ENCODE data around the gene NDRG3. TPM values are rescaled to one million over a fixed set of nuclear protein-coding genes. Genes with fewer than 3 reads are reported as not detected.
"Not testable (repeated sequence)": the region's sequence is repeated elsewhere in the genome, so short reads cannot be mapped to it uniquely, and the experiment has no call there.

Gene NDRG3
- total RNA-seq, 3 donors from 2014 or later: 18.7 to 24.7 (median 22.9) TPM

DNA sequence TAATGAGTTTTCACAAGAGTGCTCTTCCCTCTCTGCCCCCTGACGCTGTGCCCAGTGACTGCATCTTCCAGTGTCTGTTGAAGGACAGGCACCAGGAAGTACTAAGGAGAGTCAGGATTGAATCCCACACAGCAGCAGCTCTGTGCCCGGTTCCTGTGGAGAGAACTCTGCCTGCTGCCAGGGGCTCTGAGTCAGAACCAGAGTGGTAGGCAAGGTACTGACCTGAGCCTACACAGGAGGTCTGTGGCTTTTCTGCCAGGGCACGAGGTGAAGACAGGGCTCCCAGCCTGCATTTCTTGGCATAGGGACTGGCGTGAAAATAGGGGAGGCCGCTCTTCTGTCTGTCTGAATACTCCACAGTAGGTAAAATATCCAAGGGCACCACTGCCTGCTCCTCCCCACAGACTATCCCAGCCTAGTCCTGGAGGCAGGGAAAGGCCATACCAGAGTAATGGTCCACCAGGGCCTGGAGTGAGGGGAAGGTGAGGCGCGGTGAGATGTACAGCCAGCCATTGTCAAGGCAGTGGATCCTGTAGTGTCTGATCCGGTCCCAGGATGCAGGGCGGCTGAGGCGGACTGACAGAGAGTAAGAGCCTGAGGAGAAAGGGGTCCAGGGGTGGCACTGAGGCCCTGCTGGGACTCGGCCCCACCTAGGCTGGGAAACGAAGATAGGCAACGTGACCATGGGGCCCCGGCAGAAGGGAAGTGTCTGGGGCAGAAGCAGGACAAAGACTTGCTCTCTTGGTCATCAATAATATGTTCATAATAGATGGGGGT is 130.9 kb downstream of the NDRG3 start:
- Histone ChIP-seq H3K27ac (peak overlapping the region in 1 of 2 donors; percentile 67), H3K4me1 (no peaks in the 10 kb centered on the region), H3K9me3 (no peaks in the 10 kb centered on the region), H3K27me3 (no peaks in the 10 kb centered on the region), H3K4me3 (no peak overlapping the region), H3K36me3 (no peaks in the 10 kb centered on the region)
- no peak for DNase-seq (ENCODE audit: low spot score in 2 of 2)
- TF ChIP-seq POLR2A (IDR thresholded peaks at IDR 0.05): no peak
- TF ChIP-seq POLR2AphosphoS5 (IDR thresholded peaks at IDR 0.05): no peak
- TF ChIP-seq, protein P1, sequence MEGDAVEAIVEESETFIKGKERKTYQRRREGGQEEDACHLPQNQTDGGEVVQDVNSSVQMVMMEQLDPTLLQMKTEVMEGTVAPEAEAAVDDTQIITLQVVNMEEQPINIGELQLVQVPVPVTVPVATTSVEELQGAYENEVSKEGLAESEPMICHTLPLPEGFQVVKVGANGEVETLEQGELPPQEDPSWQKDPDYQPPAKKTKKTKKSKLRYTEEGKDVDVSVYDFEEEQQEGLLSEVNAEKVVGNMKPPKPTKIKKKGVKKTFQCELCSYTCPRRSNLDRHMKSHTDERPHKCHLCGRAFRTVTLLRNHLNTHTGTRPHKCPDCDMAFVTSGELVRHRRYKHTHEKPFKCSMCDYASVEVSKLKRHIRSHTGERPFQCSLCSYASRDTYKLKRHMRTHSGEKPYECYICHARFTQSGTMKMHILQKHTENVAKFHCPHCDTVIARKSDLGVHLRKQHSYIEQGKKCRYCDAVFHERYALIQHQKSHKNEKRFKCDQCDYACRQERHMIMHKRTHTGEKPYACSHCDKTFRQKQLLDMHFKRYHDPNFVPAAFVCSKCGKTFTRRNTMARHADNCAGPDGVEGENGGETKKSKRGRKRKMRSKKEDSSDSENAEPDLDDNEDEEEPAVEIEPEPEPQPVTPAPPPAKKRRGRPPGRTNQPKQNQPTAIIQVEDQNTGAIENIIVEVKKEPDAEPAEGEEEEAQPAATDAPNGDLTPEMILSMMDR (IDR thresholded peaks at IDR 0.05): no peak
- intact Hi-C loops (cut with DNase I; ENCODE audit: low total_unique reads): no loop called here

- TF ChIP-seq POLR2AphosphoS5 (IDR thresholded peaks at IDR 0.05): no peak
- TF ChIP-seq, protein P1 (IDR thresholded peaks at IDR 0.05): no peak
- TF ChIP-seq POLR2A (IDR thresholded peaks at IDR 0.05): no peak
- H3K27ac ChIP-seq: peak overlapping the region in 1 of 2 donors; percentile 67
- H3K9me3 ChIP-seq: no peaks in the 10 kb centered on the region
- DNase-seq (ENCODE audit: low spot score in 2 of 2): peak in 1 of 2 donors; percentile 33
- no peak overlapping the region for H3K4me3 ChIP-seq
- no peaks in the 10 kb centered on the region for H3K27me3 ChIP-seq
- no peaks in the 10 kb centered on the region for H3K4me1 ChIP-seq
- intact Hi-C loops (cut with DNase I; ENCODE audit: low total_unique reads): no loop called here
- H3K36me3 ChIP-seq: no peaks in the 10 kb centered on the region
Measured at GRCh38 chr20:36613974-36614373, 131.9 kb downstream of the NDRG3 start.

DNA sequence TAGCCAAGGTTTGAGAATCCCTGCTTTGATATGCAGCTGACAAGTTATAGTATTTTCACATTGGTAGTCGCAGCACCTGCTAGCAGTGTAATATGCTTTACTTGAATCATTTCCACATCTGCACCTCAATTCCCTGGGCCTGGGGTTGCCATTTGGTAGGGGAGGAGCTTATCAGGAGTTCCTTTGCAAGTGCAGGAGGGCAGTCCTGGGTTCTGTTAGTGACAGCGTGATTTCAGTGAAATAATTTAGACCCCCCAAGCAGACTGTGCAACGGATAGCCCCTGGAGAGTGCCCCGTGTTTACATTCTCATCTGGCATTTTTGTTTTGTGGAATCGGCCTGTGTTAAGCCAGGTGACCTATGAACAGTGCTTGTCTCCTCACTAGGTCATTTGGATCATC is 134.3 kb downstream of the NDRG3 start:
- Histone ChIP-seq H3K4me3 (no peak overlapping the region), H3K27me3 (no peaks in the 10 kb centered on the region), H3K36me3 (no peaks in the 10 kb centered on the region), H3K4me1 (peaks cover 0 to 8% of the 10 kb centered on the region in 2 donors), H3K9me3 (no peaks in the 10 kb centered on the region), H3K27ac (no peak overlapping the region)
- TF ChIP-seq POLR2A (IDR thresholded peaks at IDR 0.05): no peak
- TF ChIP-seq, protein P1 (IDR thresholded peaks at IDR 0.05): no peak
- TF ChIP-seq POLR2AphosphoS5 (IDR thresholded peaks at IDR 0.05): no peak
- DNase-seq (ENCODE audit: low spot score in 2 of 2): no peak
- intact Hi-C loops (cut with DNase I; ENCODE audit: low total_unique reads): no loop called here

GRCh38 chr20:36608388-36608728 is 137.5 kb downstream of the NDRG3 start:
- H3K27ac ChIP-seq; intact Hi-C loops (cut with DNase I; ENCODE audit: low total_unique reads); H3K4me1 ChIP-seq; H3K4me3 ChIP-seq; DNase-seq (ENCODE audit: low spot score in 2 of 2); H3K9me3 ChIP-seq; H3K27me3 ChIP-seq; H3K36me3 ChIP-seq: not testable (repeated sequence)

- H3K4me3 ChIP-seq: no peak overlapping the region
- intact Hi-C loops (cut with DNase I; ENCODE audit: low total_unique reads): no loop called here
- TF ChIP-seq, protein P1 (IDR thresholded peaks at IDR 0.05): no peak
- TF ChIP-seq POLR2A (IDR thresholded peaks at IDR 0.05) (no peak), POLR2AphosphoS5 (IDR thresholded peaks at IDR 0.05) (no peak)
- no peak for DNase-seq (ENCODE audit: low spot score in 2 of 2)
- H3K9me3 ChIP-seq: no peaks in the 10 kb centered on the region
- H3K27ac ChIP-seq: no peak overlapping the region
- no peaks in the 10 kb centered on the region for H3K36me3 ChIP-seq
- H3K4me1 ChIP-seq: peaks cover 0 to 8% of the 10 kb centered on the region in 2 donors
- H3K27me3 ChIP-seq: no peaks in the 10 kb centered on the region
Measured at GRCh38 chr20:36607586-36608387, 138.1 kb downstream of the NDRG3 start.
